Gastroesophageal sphincter (tissue), 4 donors: ENCODE measurements around the gene NCF4. TPM values are rescaled to one million over a fixed set of nuclear protein-coding genes. Genes with fewer than 3 reads are reported as not detected.

Source experiments
- ATAC-seq: fragments of 150-250 bp; one replicate; pipeline ENCODE4 v1.9.1; 2016; ENCODE audit warnings: mild to moderate bottlenecking, moderate library complexity
- H3K27ac ChIP-seq, 4 donors: fragments of 200-600 bp; sonication (generic) in 3 of 4; 1 replicate in 3 of 4; 2 replicates in 1 of 4; pipeline ENCODE4 v1.5.1; 2016 to 2019
- H3K27me3 ChIP-seq: fragments of 200-600 bp; sonication (generic); one replicate; pipeline ENCODE4 v1.5.1; 2019
- H3K36me3 ChIP-seq, 2 donors: fragments of 200-600 bp; sonication (generic); one replicate each; pipeline ENCODE4 v1.5.1; 2019; ENCODE audit warnings: control low read depth in 1 of 2
- H3K4me1 ChIP-seq, 3 donors: fragments of 200-600 bp; sonication (generic); 1 replicate in 2 of 3; 2 replicates in 1 of 3; pipeline ENCODE4 v1.5.1; 2016 to 2019; ENCODE audit warnings: control low read depth in 2 of 3
- H3K4me3 ChIP-seq, 2 donors: fragments of 200-600 bp; sonication (generic); one replicate each; pipeline ENCODE4 v1.5.1; 2019; ENCODE audit warnings: mild to moderate bottlenecking in 1 of 2, moderate library complexity in 1 of 2
- H3K9me3 ChIP-seq, 3 donors: fragments of 200-600 bp; sonication (generic); one replicate each; pipeline ENCODE4 v1.5.1; 2017 to 2019; ENCODE audit warnings: control low read depth in 2 of 3
- CTCF ChIP-seq, 4 experiments: fragments of 200-600 bp in 2 of 4; fragments of 450-650 bp in 2 of 4; sonication (generic) in 1 of 4; IDR thresholded peaks; one replicate each; pipeline ENCODE4 v1.5.1; 2017 to 2019; ENCODE audit warnings: antibody characterized with exemption in 4 of 4, mild to moderate bottlenecking in 2 of 4, moderate library complexity in 2 of 4
- EP300 ChIP-seq: sonication (generic); formaldehyde crosslinking; IDR thresholded peaks from one replicate; pipeline ENCODE4 v1.6.1; 2017; ENCODE audit warnings: antibody characterized with exemption, mild to moderate bottlenecking
- POLR2A ChIP-seq, 2 donors: fragments of 450-650 bp; IDR thresholded peaks; one replicate each; pipeline ENCODE4 v1.6.1; 2017; ENCODE audit warnings: antibody characterized with exemption in 2 of 2, mild to moderate bottlenecking in 2 of 2, moderate library complexity in 1 of 2
- POLR2AphosphoS5 ChIP-seq: sonication (generic); formaldehyde crosslinking; IDR thresholded peaks from one replicate; pipeline ENCODE4 v1.6.1; 2017; ENCODE audit warnings: antibody characterized with exemption
- WGBS, 2 donors: methylation state at CpG; one replicate each; pipeline ENCODE4 v1.1.5; 2018; ENCODE audit warnings: low coverage in 1 of 2; 5-methylcytosine and 5-hydroxymethylcytosine counted together
- total RNA-seq, 4 donors: library from RNA; depleted of rRNA; stranded (reverse); fragments of >200 nt; gene quantifications; one replicate each; pipeline ENCODE4 v1.1.0, GENCODE V29; 2016

NCF4 gene
- total RNA-seq, 4 donors from 2014 or later, result 5.4 to 20.5 (median 10.6) TPM

- no peak overlapping the region for H3K4me3 ChIP-seq
- TF ChIP-seq CTCF (IDR thresholded peaks at IDR 0.05), result no peak
- no peak for TF ChIP-seq POLR2AphosphoS5
- TF ChIP-seq EP300, result no peak
- no peak for TF ChIP-seq POLR2A (IDR thresholded peaks at IDR 0.05)
- no peaks in the 10 kb centered on the region for H3K4me1 ChIP-seq
- no peak for ATAC-seq
- no peaks in the 10 kb centered on the region for H3K9me3 ChIP-seq
- 40 to 73% methylated on average over 2 to 3 of the region's 11 CpGs for WGBS, 2 donors
- no peaks in the 10 kb centered on the region for H3K36me3 ChIP-seq
- no peak overlapping the region for H3K27ac ChIP-seq
- H3K27me3 ChIP-seq, result peaks cover 26% of the 10 kb centered on the region
Measured at GRCh38 chr22:36863281-36863680, 2.5 kb downstream of the NCF4 start.

GRCh38 chr22:36863979-36864378 lies 3.2 kb downstream of the NCF4 start:
- no peaks in the 10 kb centered on the region for H3K36me3 ChIP-seq
- no peak overlapping the region for H3K27ac ChIP-seq
- no peak for ATAC-seq
- TF ChIP-seq EP300 (no peak), CTCF (IDR thresholded peaks at IDR 0.05) (no peak), POLR2A (IDR thresholded peaks at IDR 0.05) (no peak), POLR2AphosphoS5 (no peak)
- 78 to 80% methylated on average over 5 to 6 of the region's 6 CpGs for WGBS, 2 donors
- H3K9me3 ChIP-seq, result no peaks in the 10 kb centered on the region
- no peaks in the 10 kb centered on the region for H3K4me1 ChIP-seq
- peaks cover 32% of the 10 kb centered on the region for H3K27me3 ChIP-seq
- no peak overlapping the region for H3K4me3 ChIP-seq

GRCh38 chr22:36864454-36865215 lies 3.8 kb downstream of the NCF4 start:
- Histone ChIP-seq H3K4me3 (no peak overlapping the region), H3K9me3 (no peaks in the 10 kb centered on the region), H3K27me3 (peaks cover 39% of the 10 kb centered on the region), H3K36me3 (no peaks in the 10 kb centered on the region), H3K27ac (no peak overlapping the region), H3K4me1 (no peaks in the 10 kb centered on the region)
- no peak for TF ChIP-seq POLR2AphosphoS5
- TF ChIP-seq EP300, result no peak
- ATAC-seq, result no peak
- WGBS, 2 donors, result 72 to 78% methylated on average over 3 to 13 of the region's 14 CpGs

GRCh38 chr22:36865346-36865745 lies 4.5 kb downstream of the NCF4 start:
- Histone ChIP-seq H3K4me3 (no peak overlapping the region), H3K4me1 (no peaks in the 10 kb centered on the region), H3K9me3 (no peaks in the 10 kb centered on the region), H3K27me3 (peaks cover 46% of the 10 kb centered on the region), H3K36me3 (no peaks in the 10 kb centered on the region), H3K27ac (no peak overlapping the region)
- 14 to 15% methylated on average over 6 to 13 of the region's 13 CpGs for WGBS, 2 donors
- no peak for TF ChIP-seq EP300
- TF ChIP-seq CTCF (IDR thresholded peaks at IDR 0.05), result no peak
- no peak for TF ChIP-seq POLR2AphosphoS5
- TF ChIP-seq POLR2A (IDR thresholded peaks at IDR 0.05), result no peak
- ATAC-seq, result no peak

GRCh38 chr22:36867695-36868094 lies 6.9 kb downstream of the NCF4 start:
- WGBS, 2 donors, result 87 to 100% methylated on average over 1 to 4 of the region's 5 CpGs
- Histone ChIP-seq H3K27ac (no peak overlapping the region), H3K9me3 (no peaks in the 10 kb centered on the region), H3K4me1 (no peaks in the 10 kb centered on the region), H3K36me3 (no peaks in the 10 kb centered on the region), H3K27me3 (peaks cover 69% of the 10 kb centered on the region), H3K4me3 (no peak overlapping the region)
- no peak for ATAC-seq
- TF ChIP-seq POLR2A (IDR thresholded peaks at IDR 0.05) (no peak), EP300 (no peak), CTCF (IDR thresholded peaks at IDR 0.05) (no peak), POLR2AphosphoS5 (no peak)
